ENCODE results near the gene USP31. TPM values are rescaled to one million over a fixed set of nuclear protein-coding genes. Genes with fewer than 3 reads are reported as not detected.

USP31 gene
- total RNA-seq, 1 donor: 6.2 TPM

- no peaks in the 10 kb centered on the region for H3K36me3 ChIP-seq (ENCODE audit: insufficient read depth, low read length)
- H3K27ac ChIP-seq (ENCODE audit: low read depth, low read length): no peak overlapping the region
- H3K4me3 ChIP-seq (ENCODE audit: insufficient read depth, low read length): no peak overlapping the region
- H3K27me3 ChIP-seq (ENCODE audit: insufficient read depth, low read length): peaks cover 23% of the 10 kb centered on the region
- TF ChIP-seq CTCF (IDR thresholded peaks at IDR 0.05; ENCODE audit: extremely low read depth, low read depth, low read length): no peak
- H3K4me2 ChIP-seq (ENCODE audit: insufficient read depth, low read length): no peak overlapping the region
- H2AFZ ChIP-seq (ENCODE audit: low read length): no peak overlapping the region
- no peak for DNase-seq (ENCODE audit: insufficient read length, low spot score, missing footprints)
- H3K9me3 ChIP-seq (ENCODE audit: low read depth, low read length): no peaks in the 10 kb centered on the region
- no peaks in the 10 kb centered on the region for H4K20me1 ChIP-seq (ENCODE audit: insufficient read depth, low read length)
- no peaks in the 10 kb centered on the region for H3K79me2 ChIP-seq (ENCODE audit: insufficient read depth, low read length)
- no peaks in the 10 kb centered on the region for H3K4me1 ChIP-seq (ENCODE audit: insufficient read depth, low read length)
Measured at GRCh38 chr16:23188911-23189310, 39.7 kb upstream of the USP31 start.

GRCh38 chr16:23187341-23187740 is 38.1 kb upstream of the USP31 start:
- no peaks in the 10 kb centered on the region for H3K9me3 ChIP-seq (ENCODE audit: low read depth, low read length)
- H3K4me1 ChIP-seq (ENCODE audit: insufficient read depth, low read length): no peaks in the 10 kb centered on the region
- peaks cover 35% of the 10 kb centered on the region for H3K27me3 ChIP-seq (ENCODE audit: insufficient read depth, low read length)
- TF ChIP-seq CTCF (IDR thresholded peaks at IDR 0.05; ENCODE audit: extremely low read depth, low read depth, low read length): no peak
- no peak overlapping the region for H2AFZ ChIP-seq (ENCODE audit: low read length)
- H3K79me2 ChIP-seq (ENCODE audit: insufficient read depth, low read length): no peaks in the 10 kb centered on the region
- no peak overlapping the region for H3K4me2 ChIP-seq (ENCODE audit: insufficient read depth, low read length)
- H3K36me3 ChIP-seq (ENCODE audit: insufficient read depth, low read length): no peaks in the 10 kb centered on the region
- no peaks in the 10 kb centered on the region for H4K20me1 ChIP-seq (ENCODE audit: insufficient read depth, low read length)
- no peak for DNase-seq (ENCODE audit: insufficient read length, low spot score, missing footprints)
- no peak overlapping the region for H3K4me3 ChIP-seq (ENCODE audit: insufficient read depth, low read length)
- H3K27ac ChIP-seq (ENCODE audit: low read depth, low read length): no peak overlapping the region

GRCh38 chr16:23186171-23186570 is 36.9 kb upstream of the USP31 start:
- DNase-seq (ENCODE audit: insufficient read length, low spot score, missing footprints): no peak
- Histone ChIP-seq H3K4me3 (ENCODE audit: insufficient read depth, low read length) (no peak overlapping the region), H2AFZ (ENCODE audit: low read length) (no peak overlapping the region), H3K27me3 (ENCODE audit: insufficient read depth, low read length) (peaks cover 33% of the 10 kb centered on the region), H3K36me3 (ENCODE audit: insufficient read depth, low read length) (no peaks in the 10 kb centered on the region), H4K20me1 (ENCODE audit: insufficient read depth, low read length) (no peaks in the 10 kb centered on the region), H3K79me2 (ENCODE audit: insufficient read depth, low read length) (no peaks in the 10 kb centered on the region), H3K9me3 (ENCODE audit: low read depth, low read length) (no peaks in the 10 kb centered on the region), H3K4me2 (ENCODE audit: insufficient read depth, low read length) (no peak overlapping the region), H3K27ac (ENCODE audit: low read depth, low read length) (no peak overlapping the region), H3K4me1 (ENCODE audit: insufficient read depth, low read length) (no peaks in the 10 kb centered on the region)
- no peak for TF ChIP-seq CTCF (IDR thresholded peaks at IDR 0.05; ENCODE audit: extremely low read depth, low read depth, low read length)

- no peaks in the 10 kb centered on the region for H3K4me1 ChIP-seq (ENCODE audit: insufficient read depth, low read length)
- H4K20me1 ChIP-seq (ENCODE audit: insufficient read depth, low read length): no peaks in the 10 kb centered on the region
- peaks cover 33% of the 10 kb centered on the region for H3K27me3 ChIP-seq (ENCODE audit: insufficient read depth, low read length)
- no peak overlapping the region for H3K4me2 ChIP-seq (ENCODE audit: insufficient read depth, low read length)
- TF ChIP-seq CTCF (IDR thresholded peaks at IDR 0.05; ENCODE audit: extremely low read depth, low read depth, low read length): no peak
- no peak overlapping the region for H2AFZ ChIP-seq (ENCODE audit: low read length)
- no peak overlapping the region for H3K4me3 ChIP-seq (ENCODE audit: insufficient read depth, low read length)
- no peak for DNase-seq (ENCODE audit: insufficient read length, low spot score, missing footprints)
- no peaks in the 10 kb centered on the region for H3K79me2 ChIP-seq (ENCODE audit: insufficient read depth, low read length)
- H3K27ac ChIP-seq (ENCODE audit: low read depth, low read length): no peak overlapping the region
- no peaks in the 10 kb centered on the region for H3K36me3 ChIP-seq (ENCODE audit: insufficient read depth, low read length)
- H3K9me3 ChIP-seq (ENCODE audit: low read depth, low read length): no peaks in the 10 kb centered on the region
Measured at GRCh38 chr16:23185656-23186055, 36.4 kb upstream of the USP31 start.
